HepG2 (cell line): ENCODE data around the gene DSG2. TPM values are rescaled to one million over a fixed set of nuclear protein-coding genes. Genes with fewer than 3 reads are reported as not detected.

Experiments
- ARID4A ChIP-seq: sonication (generic); formaldehyde crosslinking; IDR thresholded peaks from 2 replicates; pipeline ENCODE4 v1.5.0; 2020; ENCODE audit warnings: mild to moderate bottlenecking, missing genetic modification reagents, borderline replicate concordance
- CTCF ChIP-seq: sonication (generic); formaldehyde crosslinking; IDR thresholded peaks from 2 replicates; pipeline ENCODE4 v1.5.0; 2020; ENCODE audit warnings: mild to moderate bottlenecking, missing genetic modification reagents, moderate library complexity
- ELF4 ChIP-seq: sonication (generic); formaldehyde crosslinking; IDR thresholded peaks from 2 replicates; pipeline ENCODE4 v1.5.0; 2020; ENCODE audit warnings: missing genetic modification reagents, mild to moderate bottlenecking, moderate library complexity, borderline replicate concordance
- FOXA1 ChIP-seq, 2 experiments: fragments of 450-650 bp in 1 of 2; sonication (generic) in 1 of 2; formaldehyde crosslinking in 1 of 2; IDR thresholded peaks; 2 replicates each; pipeline versions ENCODE4 v1.4.0 to v1.6.1; 2016 to 2020; ENCODE audit warnings: missing genetic modification reagents in 1 of 2
- GABPB1 ChIP-seq: IDR thresholded peaks from 2 replicates; pipeline ENCODE4 v1.6.1; 2016; ENCODE audit warnings: mild to moderate bottlenecking, missing genetic modification reagents, moderate library complexity, missing compliant biosample characterization
- HOXD1 ChIP-seq: sonication (generic); formaldehyde crosslinking; IDR thresholded peaks from 2 replicates; pipeline ENCODE4 v1.5.0; 2020; ENCODE audit warnings: missing genetic modification reagents
- MAFK ChIP-seq, 2 experiments: IDR thresholded peaks in 1 of 2; conservative IDR thresholded peaks in 1 of 2; 2 replicates each; pipeline ENCODE4 v1.6.1; 2011; ENCODE audit warnings: improper control_type of control experiment in 2 of 2, low read length in 2 of 2
- NPAS2 ChIP-seq: sonication (generic); formaldehyde crosslinking; IDR thresholded peaks from 2 replicates; pipeline ENCODE4 v1.8.0; 2022; ENCODE audit warnings: mild to moderate bottlenecking, missing genetic modification reagents, borderline replicate concordance
- NR2F6 ChIP-seq, 2 experiments: IDR thresholded peaks; 2 replicates each; pipeline ENCODE4 v1.6.1; 2016; ENCODE audit warnings: antibody characterized with exemption in 1 of 2, mild to moderate bottlenecking in 1 of 2
- PRDM4 ChIP-seq: sonication (generic); formaldehyde crosslinking; IDR thresholded peaks from 2 replicates; pipeline ENCODE4 v1.9.0; 2021; ENCODE audit warnings: missing genetic modification reagents, borderline replicate concordance
- SMARCC2 ChIP-seq: fragments of 450-650 bp; IDR thresholded peaks from 2 replicates; pipeline ENCODE4 v1.6.1; 2017; ENCODE audit warnings: antibody characterized with exemption, mild to moderate bottlenecking
- SP4 ChIP-seq: sonication (generic); formaldehyde crosslinking; IDR thresholded peaks from 2 replicates; pipeline ENCODE4 v1.8.1; 2023; ENCODE audit warnings: mild to moderate bottlenecking, missing genetic modification reagents
- SRSF1 ChIP-seq: fragments of 200-400 bp; formaldehyde crosslinking; optimal IDR thresholded peaks from 2 replicates; pipeline ENCODE3; 2017; ENCODE audit warnings: mild to moderate bottlenecking, low read depth, low read length, moderate library complexity
- ZNF225 ChIP-seq: sonication (generic); formaldehyde crosslinking; IDR thresholded peaks from 2 replicates; pipeline ENCODE4 v1.4.0; 2020; ENCODE audit warnings: mild to moderate bottlenecking, missing genetic modification reagents
- ZNF615 ChIP-seq: sonication (generic); formaldehyde crosslinking; IDR thresholded peaks from 2 replicates; pipeline ENCODE4 v1.5.0; 2020; ENCODE audit warnings: mild to moderate bottlenecking, missing genetic modification reagents, borderline replicate concordance
- ZNF644 ChIP-seq: IDR thresholded peaks from 2 replicates; pipeline ENCODE4 v1.6.1; 2016; ENCODE audit warnings: low read depth
- ZNF709 ChIP-seq: sonication (generic); formaldehyde crosslinking; IDR thresholded peaks from 2 replicates; pipeline ENCODE4 v1.5.0; 2020; ENCODE audit warnings: mild to moderate bottlenecking, missing genetic modification reagents
- ZNF766 ChIP-seq: sonication (generic); formaldehyde crosslinking; IDR thresholded peaks from 2 replicates; pipeline ENCODE4 v1.5.0; 2020; ENCODE audit warnings: missing genetic modification reagents, borderline replicate concordance
- ZNF782 ChIP-seq: sonication (generic); formaldehyde crosslinking; IDR thresholded peaks from 2 replicates; pipeline ENCODE4 v1.4.0; 2020; ENCODE audit warnings: missing genetic modification reagents, mild to moderate bottlenecking, borderline replicate concordance
- ZNF879 ChIP-seq: sonication (generic); formaldehyde crosslinking; IDR thresholded peaks from 2 replicates; pipeline ENCODE4 v1.8.1; 2023; ENCODE audit warnings: missing genetic modification reagents
- polyA plus RNA-seq, 8 experiments: library from polyadenylated mRNA; depleted of rRNA in 3 of 8; stranded (reverse) in 7 of 8; unstranded in 1 of 8; fragments of >200 nt; fragmentation: Illumina TruSeq in 4 of 8; extraction: Trizol in 4 of 8; gene quantifications; 2 replicates each; pipeline versions ENCODE4 v1.2.1 to v1.2.3, GENCODE V29; 2011 to 2016; ENCODE audit warnings: low read depth in 4 of 8, missing spikeins in 1 of 8, mixed read lengths in 1 of 8; ENCODE audit not compliant: insufficient read depth in 1 of 8
- total RNA-seq, 5 experiments: library from RNA; depleted of rRNA; stranded (reverse); fragments of >200 nt; fragmentation: Illumina TruSeq; extraction: Trizol; gene quantifications; 2 replicates each; pipeline ENCODE4 v1.2.3, GENCODE V29; 2016; ENCODE audit warnings: low read depth in 1 of 5
- TF ChIP-seq, protein P1 (sequence below): sonication (generic); formaldehyde crosslinking; conservative IDR thresholded peaks from 2 replicates; pipeline ENCODE4 v1.5.0; 2020; ENCODE audit warnings: missing genetic modification reagents

The DSG2 gene
- total and polyA plus RNA-seq, 2 of the 13 experiments (the other 11 are each of a cell fraction or from before 2014, with no cell fraction given), result 23.3 to 66.7 TPM

- no peak for TF ChIP-seq NR2F6 (IDR thresholded peaks at IDR 0.05)
- TF ChIP-seq NR2F6 (CRISPR knock-in tag; IDR thresholded peaks at IDR 0.05), result no peak
- no peak for TF ChIP-seq SRSF1
- 0 out of 2 replicates have a peak, but pooled peaks have one; percentile 15 for TF ChIP-seq GABPB1
- no peak for TF ChIP-seq FOXA1 (IDR thresholded peaks at IDR 0.05)
- peak; percentile 67; the same call in 1 of the 2 replicates for TF ChIP-seq FOXA1 (CRISPR knock-in tag; IDR thresholded peaks at IDR 0.05)
- TF ChIP-seq HOXD1 (CRISPR knock-in tag), result 0 out of 2 replicates have a peak, but pooled peaks have one; percentile 42
- no peak for TF ChIP-seq ELF4
- TF ChIP-seq, protein P1, sequence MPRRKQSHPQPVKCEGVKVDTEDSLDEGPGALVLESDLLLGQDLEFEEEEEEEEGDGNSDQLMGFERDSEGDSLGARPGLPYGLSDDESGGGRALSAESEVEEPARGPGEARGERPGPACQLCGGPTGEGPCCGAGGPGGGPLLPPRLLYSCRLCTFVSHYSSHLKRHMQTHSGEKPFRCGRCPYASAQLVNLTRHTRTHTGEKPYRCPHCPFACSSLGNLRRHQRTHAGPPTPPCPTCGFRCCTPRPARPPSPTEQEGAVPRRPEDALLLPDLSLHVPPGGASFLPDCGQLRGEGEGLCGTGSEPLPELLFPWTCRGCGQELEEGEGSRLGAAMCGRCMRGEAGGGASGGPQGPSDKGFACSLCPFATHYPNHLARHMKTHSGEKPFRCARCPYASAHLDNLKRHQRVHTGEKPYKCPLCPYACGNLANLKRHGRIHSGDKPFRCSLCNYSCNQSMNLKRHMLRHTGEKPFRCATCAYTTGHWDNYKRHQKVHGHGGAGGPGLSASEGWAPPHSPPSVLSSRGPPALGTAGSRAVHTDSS (CRISPR knock-in tag), result no peak
- no peak for TF ChIP-seq NPAS2 (CRISPR knock-in tag)
- no peak for TF ChIP-seq ZNF615 (CRISPR knock-in tag)
- no peak for TF ChIP-seq PRDM4
- TF ChIP-seq MAFK (conservative IDR thresholded peaks at IDR 0.05 in 1 of 2, IDR thresholded peaks at IDR 0.05 in 1 of 2; ENCODE audit: low read length in 2 of 2), result no peak
- no peak for TF ChIP-seq SP4 (CRISPR knock-in tag)
- TF ChIP-seq ZNF225, result no peak
- TF ChIP-seq ZNF644 (CRISPR knock-in tag), result peak; percentile 89
- no peak; the same call in 1 of the 2 replicates for TF ChIP-seq ARID4A (CRISPR knock-in tag)
- no peak for TF ChIP-seq ZNF879 (CRISPR knock-in tag)
- TF ChIP-seq ZNF709 (CRISPR knock-in tag), result peak; percentile 54; the same call in 1 of the 2 replicates
- no peak for TF ChIP-seq CTCF (CRISPR knock-in tag)
- no peak for TF ChIP-seq SMARCC2
- TF ChIP-seq ZNF766 (CRISPR knock-in tag), result peak; percentile 57; the same call in 1 of the 2 replicates
- TF ChIP-seq ZNF782 (CRISPR knock-in tag), result no peak
These were observed 60.6 kb downstream of the DSG2 start (continued) for GRCh38 chr18:31558567-31558966.
